Embryonic facial prominence (tissue), 1 donor: ENCODE data around the gene FRMD5.

Source experiments
- DNase-seq: peaks from one replicate; pipeline ENCODE4 v3.0.0-alpha.2; 2016; ENCODE audit errors: extremely low spot score

The FRMD5 gene

DNA sequence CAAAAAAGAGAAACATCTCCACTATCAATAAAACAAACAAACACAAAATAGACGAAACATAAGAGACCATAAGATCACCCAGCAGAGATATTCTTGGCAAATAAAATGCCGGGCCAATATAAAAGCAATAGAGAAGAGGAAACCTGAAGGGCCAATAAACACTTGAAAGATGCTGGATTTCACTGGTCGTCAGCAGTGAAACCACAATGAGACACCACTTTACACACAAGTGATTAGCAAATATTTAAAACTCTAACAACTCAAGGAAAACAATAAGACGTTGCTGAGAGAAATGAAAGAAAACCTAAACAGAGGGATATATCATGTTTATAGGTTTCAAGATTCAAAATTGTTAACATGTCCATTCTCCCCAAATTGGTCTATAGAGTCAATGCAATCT is 219.7 kb downstream of the FRMD5 start:
- DNase-seq = no peak

DNA sequence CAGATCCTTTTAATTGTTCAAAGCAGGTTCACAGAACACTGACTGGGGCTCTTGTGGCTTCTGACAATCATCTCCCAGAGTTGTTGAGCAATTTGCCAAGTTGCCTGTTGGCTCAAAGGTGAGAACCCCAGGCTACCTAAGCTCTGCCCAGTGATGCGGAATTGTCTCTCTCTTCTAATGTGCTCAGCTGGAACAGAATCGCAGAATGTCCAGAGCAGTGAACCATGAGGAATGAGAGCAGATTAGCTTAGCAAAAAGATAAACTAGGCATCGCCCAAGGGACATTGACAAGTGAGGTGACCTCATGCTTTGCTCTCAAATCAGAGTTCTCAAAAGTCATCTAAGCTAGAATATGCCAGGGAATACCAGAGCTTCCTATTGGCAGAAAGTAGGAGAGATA is 220.2 kb downstream of the FRMD5 start:
- DNase-seq = no peak

DNA sequence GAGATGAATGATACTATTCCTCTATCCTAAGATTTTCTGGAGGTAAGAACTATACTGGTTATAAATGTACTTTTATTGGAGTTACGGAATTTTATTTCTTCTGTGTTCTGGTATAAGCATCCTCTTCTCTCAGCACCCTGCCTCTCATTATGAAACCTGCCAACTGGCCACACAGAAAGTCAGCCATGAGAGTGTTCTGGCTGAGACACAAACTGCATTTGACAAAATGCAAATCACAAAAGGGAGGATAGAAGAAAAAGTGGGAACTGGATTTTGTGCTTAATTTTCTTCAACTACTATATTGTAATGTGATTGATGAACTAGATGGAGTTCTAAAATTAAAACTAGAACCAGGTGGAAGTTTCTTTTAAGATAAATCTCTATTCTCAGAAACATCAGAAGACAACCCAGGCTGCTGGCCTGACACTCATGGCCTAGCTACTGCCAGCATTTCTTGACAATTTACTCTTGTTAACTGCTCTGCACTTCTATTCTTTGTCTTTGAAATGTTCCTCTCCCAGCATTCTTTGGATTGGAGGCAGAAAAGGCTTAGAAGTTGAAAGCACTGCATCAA is 225.2 kb downstream of the FRMD5 start:
- no peak for DNase-seq

DNA sequence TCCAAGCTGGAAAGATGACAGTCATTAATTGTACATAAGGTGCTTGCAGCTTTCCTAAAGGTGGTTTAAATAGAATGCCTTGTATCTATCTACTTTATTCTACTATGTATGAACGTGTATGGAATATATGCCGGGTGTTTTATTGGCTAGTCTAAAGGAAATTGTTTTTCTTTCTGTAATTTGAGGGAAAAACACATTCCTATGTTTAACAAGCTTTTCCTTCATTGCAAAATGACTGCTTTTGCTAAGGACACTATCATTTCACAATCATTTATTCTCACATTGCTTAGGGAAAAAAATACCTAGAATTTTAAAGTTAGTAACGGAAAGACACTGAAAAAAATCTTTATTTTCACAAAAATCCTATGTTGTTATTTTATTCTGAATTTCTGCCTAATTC is 226.5 kb downstream of the FRMD5 start:
- DNase-seq = no peak

DNA sequence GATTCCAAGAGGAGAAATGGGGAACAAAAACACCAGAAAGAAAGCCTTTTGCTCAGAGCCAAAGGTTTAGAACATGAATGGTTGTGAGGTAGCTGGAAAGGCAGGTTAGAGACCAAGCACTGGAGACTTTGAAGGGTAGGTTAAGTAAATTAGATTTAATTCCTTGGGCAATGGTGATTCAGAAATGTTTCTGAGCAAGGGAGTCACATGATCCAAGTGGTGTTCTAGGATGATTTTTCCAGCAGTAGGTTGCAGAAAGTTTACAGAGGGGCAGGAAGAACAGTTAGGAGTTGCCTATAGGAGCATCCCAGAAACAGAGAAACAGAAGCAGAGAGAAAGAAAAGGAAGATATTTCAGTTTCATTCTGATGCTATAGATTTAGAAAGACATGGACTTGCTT is 228.4 kb downstream of the FRMD5 start:
- DNase-seq = no peak

DNA sequence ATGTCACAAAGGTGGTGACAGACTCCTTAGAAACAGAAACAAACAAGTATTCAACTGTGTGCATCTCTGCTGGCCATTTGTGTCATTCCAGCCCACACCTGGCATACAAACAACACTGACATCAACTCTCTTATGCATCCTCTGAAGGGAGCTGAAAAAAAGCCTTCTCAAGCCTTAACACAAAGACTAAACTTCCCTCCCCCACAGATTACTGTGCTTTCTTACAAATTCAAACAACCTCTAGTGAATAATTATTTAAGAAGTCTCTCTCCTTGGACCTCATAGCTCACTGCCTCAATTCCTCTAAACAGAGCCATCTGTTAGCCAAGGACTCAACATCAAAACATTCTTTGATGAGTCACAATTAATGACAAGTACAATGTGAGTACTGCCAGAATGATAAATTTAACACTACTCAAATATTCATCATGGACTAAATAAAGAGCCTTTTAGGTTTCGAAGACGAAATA is 236.2 kb downstream of the FRMD5 start:
- DNase-seq = no peak

DNA sequence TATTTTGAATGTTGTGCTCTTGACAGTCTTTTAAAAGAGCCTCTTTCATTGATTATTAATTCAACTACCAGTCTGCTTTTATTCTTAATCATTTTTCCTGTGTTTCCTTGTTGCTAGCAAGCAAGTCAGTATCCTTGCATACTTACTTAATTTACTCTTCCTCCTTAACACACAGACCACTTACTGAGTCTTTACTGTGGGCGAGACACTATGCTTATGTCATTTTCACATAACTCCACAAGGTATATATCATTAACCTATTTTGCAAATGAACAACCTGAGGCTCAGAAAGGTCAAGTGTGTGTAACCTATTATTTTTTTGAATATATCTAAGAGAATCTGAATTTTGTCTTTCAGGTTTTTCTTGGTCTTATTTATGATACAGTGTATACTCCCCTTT is 237.3 kb downstream of the FRMD5 start:
- no peak for DNase-seq

DNA sequence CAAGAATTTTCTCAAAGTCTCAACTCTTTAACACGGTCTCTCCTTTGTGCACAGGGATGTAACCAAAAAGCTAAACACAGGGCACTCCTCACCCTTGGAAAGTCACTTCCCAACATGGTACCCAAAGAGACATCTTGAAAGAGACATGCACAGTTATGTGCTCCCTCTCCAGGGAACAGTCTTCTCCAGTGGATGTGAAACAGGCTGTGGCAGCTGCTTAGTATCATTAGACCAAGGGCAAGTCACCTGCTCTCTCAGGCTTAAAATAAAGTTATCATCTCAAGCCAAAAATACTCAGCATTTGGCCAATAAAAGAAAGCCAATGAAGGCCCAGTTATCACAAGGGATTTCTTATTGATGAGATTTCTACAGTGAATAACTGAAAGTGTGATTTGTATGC is 239.9 kb downstream of the FRMD5 start:
- no peak for DNase-seq

DNA sequence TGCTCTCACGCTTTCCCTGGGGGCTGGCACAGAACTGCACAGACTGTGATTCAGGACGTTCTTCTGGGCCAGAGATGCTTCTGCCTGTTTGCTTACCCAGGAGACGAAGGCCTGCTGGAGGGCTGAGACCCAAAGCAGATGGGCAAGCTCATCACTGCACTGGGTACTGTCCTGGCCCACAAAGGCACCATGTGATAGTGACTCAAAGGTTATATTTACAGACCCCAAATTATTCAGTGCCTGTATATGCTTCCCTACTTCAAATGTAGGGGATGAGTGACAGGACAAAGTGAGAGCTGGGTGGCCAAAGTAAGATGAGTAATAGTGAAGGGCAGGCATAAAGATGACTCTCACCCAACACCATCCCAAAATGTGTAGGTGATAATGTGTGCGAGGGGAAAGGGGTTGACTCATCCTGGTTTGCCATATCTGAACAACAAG is 240.9 kb downstream of the FRMD5 start:
- no peak for DNase-seq

DNA sequence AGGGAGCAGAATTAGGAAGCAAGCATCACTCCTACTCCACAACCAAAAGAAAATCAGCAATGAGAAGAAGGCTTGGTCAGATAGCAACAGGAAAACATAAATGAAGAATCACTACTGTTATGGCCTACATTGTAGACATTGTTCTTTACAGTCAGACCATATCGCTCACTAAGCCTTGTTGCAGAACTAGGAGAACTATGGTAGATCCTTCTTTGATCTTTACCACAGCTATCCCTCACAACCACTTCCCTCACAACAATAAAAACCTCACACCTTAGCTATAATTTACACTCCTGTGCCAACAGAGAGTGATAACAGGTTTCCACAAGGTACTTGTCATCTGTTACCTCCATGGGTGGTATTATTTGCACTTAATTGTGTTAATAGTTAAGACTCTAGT is 241.7 kb downstream of the FRMD5 start:
- no peak for DNase-seq

DNA sequence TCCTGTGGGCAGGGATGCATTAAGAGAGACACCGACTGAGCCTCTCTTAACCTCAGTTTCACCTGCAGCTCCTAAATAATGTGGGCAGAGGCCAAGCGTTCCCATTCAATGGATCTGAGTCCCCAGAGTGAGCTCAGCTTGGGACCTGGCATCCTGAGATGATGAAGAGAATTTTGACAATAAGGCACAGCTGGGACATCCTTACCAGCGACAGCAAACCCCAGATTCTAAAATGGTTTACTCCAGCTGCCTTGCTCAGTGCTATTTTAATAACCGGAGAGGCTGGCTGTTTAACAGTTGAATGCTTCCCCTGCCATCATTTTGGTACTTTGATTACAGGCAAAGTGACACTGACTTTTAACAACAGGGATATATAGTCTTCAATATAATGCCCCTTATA is 244.5 kb downstream of the FRMD5 start:
- no peak for DNase-seq

DNA sequence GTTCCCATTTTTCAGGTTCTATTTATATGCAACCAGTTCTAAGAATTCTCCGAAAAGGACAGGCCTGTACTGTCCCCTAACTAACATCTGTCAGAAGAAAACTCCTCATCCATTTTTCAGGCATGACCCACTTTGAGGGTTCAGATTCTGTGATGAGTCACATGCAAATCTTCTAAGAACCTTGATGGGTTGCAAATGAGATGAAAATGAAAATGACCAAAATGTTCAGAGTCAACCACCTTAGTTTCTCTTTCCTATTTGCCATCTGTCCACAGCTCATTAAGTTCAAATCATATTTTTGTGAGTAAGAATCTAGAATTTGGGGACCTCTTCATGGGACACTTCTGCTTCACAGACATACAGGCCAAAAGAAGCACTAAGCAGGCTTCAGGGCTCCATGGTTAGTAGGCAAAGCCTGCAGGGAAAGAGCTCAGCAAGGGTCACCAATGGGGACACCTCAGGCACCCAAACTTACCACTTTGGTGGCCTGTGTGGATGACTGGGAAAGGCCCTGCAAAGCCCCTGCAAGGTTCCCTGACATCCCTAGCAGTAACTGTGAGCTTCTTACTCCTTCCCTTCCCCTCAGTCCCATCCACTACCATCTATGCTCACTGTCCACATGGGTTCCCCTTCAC is 246.3 kb downstream of the FRMD5 start:
- DNase-seq = no peak

DNA sequence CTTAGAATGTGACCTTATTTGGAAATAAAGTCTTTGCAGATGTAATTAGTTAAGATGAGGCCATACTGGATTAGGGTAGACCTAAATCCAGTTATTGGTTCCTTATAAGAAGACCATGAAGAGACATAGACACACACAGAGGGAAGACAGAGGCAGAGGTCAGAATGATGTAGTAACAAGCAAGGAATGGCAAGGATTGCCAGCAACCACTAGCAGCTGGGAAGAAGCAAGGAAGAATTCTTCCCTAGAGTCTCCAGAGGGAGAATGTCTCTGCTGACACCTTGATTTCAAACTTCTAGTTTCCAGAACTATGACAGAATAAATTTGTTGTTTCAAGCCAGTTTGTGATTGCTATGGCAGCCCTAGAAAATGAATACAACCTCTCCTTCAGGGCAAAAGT is 251.6 kb downstream of the FRMD5 start:
- no peak for DNase-seq

DNA sequence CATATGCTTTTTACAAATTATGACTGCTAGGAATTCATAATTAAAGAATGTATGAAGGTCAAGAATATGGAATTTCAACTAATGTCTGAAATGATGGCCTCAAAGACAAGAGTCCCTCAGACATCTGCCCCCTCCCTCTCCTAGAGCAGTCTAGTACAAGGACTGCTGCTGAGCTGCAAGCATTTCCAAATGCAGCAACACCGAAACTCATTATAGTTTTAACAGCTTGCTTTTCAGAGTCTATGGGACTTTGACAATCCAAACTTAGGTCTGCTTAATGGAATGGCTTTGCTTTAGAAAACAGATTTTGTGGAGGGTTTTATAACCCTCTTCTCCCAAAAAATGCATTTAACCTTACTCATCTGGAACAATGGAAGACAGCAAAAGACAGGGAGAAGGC is 252.9 kb downstream of the FRMD5 start:
- DNase-seq = no peak

DNA sequence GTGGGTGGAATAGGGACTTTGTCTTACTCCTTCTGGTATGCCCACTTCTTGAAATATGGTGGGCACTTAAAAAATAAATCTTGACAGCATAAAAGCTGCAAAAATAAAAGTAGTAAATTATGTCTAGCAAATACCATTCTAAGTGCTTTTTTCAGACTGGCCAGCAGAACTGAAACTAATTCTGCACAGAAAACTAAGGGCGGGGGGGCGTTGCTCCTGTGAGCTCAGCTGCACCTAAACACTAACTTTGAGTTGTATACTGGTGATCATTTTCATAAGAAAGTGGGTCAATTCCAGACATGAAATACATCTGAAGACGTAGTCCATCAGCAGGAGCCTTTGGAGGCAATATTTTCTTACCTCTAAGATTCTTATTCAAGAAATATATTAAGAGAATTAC is 253.5 kb downstream of the FRMD5 start:
- no peak for DNase-seq

DNA sequence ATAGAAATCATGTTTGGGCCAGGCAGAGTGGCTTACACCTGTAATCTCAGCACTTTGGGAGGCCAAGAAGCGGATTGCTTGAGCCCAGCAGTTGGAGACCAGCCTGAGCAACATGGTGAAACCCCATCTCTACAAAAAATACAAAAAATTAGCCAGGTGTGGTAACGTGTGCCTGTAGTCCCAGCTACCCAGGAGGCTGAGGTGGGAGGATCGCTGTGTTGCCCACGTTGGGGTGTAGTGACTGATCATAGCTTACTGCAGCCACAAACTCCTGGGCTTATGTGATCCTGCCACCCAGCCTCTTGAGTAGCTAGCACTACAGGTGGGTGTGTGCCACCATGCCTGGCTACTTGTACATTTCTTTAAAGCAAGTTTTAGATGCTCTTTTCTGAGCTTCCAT is 254.0 kb downstream of the FRMD5 start:
- DNase-seq = no peak

DNA sequence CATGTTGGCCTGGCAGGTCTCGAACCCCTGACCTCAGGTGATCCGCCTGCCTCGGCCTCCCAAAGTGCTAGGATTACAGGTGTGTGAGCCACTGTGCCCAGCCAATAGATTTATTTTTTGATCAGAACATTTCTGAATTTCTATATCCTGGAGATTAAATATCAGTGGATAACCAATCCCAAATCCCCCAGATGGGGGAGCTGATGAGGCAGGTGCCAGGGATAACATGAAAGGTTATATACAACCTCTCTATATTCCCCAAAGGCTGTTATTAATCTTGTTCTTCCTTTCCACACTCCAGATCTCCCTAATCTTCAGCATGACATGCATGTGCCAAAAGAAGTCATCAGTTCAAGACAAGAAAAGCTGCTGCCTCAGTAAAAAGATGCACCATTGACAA is 256.0 kb downstream of the FRMD5 start:
- DNase-seq = no peak

DNA sequence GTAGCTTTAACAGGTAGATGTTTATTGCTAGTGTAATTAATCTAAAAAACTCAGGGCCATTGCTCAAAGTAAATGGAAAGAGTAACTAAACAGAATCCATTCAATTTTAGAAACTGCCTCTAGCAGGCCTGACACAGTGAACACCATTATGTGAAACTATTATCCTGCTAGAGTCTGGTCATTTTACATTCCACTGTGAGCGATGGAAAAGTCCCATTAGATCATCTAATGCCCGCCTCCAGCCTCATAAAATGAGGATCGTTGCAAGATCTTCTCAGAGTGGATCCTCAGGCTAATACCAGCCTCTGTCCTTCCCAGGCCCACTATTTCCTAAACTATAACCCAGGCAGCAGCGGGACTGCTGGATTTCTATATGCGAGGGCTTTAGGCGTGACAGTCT is 260.6 kb downstream of the FRMD5 start:
- no peak for DNase-seq

DNA sequence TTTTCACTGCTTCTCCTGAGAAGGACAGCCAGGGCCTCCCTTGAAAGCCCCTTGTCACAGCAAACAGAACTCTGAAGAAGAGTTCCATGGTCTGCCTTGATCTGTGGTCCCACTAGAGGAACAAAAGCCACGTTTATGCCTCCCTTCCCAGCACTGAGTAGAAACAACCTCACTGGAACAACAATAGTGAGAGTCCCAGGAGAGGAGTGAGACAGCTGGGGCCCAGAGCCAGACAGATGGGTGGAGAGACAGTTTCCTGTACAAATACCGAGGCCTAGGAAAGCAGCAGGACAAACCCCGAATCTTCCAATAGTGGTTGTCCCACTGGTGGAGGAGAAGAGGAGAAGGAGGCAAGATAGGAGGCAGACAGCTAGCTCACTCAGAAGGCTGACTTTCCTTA is 262.2 kb downstream of the FRMD5 start:
- no peak for DNase-seq

DNA sequence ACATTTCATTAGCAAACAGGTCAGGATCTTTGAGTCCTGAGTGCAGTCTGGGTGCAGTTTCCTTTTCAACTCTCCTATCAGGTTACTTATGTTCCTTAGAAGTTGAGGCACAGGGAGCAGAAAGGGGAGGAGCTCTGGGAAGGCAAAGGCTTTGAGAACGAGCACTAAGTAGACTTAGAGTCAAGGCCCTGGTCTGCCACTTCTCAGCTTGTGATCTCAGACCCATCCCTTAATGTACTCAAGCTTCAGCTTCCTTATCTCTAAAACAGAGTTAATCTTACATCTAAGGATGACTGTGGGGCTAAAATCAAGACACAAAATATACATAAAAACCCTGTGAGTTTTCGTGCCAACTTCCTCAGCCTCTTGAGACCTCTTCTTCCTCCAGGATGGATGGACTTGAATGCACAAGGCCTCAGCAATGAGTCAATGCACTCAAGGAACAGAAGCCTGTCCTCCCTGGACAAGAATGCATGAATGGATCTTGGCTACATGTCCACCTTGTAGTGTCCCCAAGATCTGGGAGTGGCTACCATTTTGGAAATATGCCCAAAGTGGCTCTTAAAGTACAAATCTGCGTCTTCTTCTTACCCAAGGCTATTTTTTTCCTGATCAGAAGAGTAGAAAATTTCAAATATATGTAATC is 263.2 kb downstream of the FRMD5 start:
- DNase-seq = no peak

DNA sequence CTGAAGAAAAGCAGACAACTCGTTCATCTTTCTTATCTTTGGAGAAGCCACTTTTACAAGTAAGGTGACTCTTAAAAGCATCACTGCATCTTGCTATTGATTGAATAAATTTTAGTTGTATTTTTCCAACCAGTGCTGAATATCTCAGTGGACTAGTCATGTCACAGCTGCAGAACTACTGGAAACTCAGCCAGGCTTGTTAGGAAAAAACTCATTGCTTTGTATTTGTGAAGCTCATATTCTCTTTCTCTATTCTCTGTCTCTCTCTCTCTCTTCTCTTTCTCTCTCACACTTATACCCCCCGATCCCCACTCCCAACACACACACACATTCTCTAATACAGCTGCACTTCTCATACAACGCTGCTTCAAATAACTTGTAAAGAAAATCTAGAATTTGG is 264.0 kb downstream of the FRMD5 start:
- DNase-seq = no peak

DNA sequence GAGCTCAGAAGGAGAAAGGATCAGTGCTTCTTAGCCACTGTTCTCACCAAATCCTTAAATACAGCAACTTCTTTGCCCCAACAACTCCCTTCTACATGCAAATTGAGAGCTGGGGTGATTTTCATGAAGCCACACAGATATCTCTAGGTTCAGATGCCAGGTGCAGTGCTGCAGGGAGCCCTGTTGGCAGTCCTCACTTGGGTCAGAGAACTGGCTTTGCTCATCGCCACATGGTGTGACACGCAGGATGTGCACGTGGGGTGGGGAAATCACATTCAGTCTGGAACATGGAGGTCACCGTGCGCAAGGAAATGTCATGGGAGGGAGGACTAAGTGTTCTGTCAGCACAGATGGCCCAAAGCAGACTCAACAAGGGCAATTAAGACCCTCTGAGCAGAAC is 264.5 kb downstream of the FRMD5 start:
- DNase-seq = no peak

DNA sequence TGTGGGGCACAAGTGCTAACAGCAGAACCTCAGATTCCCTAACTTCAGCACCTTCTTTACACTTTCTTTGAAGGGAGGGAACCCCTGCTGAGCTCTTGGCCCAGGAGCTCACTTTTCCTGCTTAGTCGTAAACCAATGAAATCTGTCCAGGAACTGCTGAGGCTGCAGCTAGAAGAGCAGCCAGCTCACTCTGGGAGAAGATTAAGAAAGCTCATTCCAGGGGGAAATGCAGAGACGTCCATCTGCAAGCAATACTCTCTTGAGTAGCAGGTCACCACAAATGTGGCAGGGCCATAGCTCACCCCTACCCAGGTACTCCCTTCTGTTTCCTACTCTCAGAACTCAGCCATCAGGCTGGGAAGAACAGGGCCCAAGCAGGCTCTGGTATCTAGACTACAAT is 265.0 kb downstream of the FRMD5 start:
- no peak for DNase-seq

DNA sequence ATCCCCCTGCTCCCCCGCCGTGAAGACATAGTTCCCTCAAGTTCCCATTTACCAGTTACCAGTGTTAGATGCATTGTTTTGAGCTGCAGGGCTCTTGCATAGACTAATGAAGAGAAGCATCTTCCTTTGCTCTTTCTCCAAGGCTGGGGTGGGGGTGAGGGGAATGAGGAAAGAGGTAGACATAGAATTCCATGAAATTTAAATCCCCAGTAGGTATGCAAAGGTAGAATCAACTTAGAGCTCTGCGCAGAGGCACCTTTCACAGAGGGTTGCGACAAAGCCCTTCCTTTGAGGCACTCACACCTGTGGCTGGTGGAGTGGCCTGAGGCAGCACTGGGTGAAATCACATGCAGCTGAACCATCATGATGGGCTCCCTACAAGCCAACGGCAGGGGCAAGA is 266.9 kb downstream of the FRMD5 start:
- DNase-seq = no peak
